Measurements from ENCODE around the gene MANEAL.

The MANEAL gene

DNA sequence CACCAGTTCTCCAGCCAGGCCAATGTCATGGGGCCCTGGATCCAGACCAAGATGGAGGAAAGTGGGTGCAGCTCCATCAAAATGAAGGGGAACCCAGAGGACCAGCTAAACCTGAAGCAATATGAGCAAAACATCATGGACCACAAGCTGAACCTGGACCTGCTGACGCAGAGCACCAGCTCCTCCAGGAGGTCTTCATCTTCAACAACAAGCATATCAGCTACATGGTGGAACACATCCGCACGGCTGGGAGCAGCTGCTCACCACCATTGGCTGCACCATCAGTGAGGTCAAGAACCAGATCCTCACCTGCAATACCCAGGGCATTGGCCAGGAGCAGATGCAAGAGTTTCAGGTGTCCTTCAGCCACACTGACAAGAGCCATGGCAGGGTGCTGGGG is 15.0 kb upstream of the MANEAL start:
- in situ Hi-C loops (cut with MboI; ENCODE audit: low sequenced_read_pairs) = no loop called here

DNA sequence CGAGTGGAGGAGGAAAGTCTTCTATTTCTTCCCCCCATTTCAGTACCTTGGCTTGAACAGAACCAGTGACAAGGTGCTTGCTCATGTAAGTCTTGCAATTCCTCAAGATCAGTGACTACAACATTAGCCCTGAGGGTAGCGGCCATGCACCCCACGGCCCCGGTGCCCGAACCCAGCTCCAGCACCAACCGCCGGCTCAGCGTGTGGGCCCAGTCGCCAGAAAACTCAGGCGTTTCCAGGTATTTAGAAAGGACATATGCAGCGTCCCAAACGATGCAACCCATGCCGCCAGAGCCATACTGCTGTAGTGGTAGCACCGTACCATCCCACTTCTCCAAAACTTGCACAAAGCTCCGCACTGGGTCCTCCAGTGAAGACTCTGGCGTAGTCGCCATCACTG is 11.2 kb upstream of the MANEAL start:
- in situ Hi-C loops (cut with MboI; ENCODE audit: low sequenced_read_pairs) = no loop called here

DNA sequence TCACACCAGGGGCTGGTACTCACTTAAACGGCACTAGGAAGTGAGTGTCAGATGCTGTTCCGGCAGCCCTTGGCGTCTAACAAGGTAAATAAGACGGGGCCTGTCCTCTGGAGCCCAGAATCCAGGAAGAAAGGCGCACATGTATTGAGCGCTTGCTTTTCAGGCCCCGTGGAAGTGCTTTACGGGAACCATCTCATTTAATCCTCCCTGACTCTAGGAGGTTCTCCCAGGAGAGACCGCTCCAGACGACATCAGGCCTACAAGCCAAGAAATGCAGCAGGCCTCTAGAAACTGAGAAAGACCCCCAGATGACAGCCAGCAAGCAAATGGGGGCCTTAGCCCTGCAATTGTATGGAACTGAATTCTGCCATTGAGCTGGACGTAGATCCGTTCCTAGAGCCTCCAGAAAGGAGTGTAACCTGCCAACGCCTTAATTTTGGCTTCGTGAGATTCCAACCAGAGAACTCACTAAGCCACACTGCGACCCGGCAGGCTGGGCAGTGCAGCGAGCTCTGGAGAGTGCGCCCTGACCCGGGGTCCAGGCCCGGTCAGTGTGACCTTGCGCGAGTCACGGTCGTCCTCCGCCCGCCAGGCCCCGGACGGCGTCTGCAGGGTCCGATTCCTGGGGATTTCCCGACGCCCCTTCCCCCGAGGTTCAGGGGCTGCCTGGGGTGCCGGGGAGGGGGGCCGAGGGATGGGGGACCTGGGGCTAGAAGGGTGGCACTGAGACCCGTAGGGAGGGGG is 532 bp upstream of the MANEAL start:
- in situ Hi-C loops (cut with MboI; ENCODE audit: low sequenced_read_pairs) = no loop called here

DNA sequence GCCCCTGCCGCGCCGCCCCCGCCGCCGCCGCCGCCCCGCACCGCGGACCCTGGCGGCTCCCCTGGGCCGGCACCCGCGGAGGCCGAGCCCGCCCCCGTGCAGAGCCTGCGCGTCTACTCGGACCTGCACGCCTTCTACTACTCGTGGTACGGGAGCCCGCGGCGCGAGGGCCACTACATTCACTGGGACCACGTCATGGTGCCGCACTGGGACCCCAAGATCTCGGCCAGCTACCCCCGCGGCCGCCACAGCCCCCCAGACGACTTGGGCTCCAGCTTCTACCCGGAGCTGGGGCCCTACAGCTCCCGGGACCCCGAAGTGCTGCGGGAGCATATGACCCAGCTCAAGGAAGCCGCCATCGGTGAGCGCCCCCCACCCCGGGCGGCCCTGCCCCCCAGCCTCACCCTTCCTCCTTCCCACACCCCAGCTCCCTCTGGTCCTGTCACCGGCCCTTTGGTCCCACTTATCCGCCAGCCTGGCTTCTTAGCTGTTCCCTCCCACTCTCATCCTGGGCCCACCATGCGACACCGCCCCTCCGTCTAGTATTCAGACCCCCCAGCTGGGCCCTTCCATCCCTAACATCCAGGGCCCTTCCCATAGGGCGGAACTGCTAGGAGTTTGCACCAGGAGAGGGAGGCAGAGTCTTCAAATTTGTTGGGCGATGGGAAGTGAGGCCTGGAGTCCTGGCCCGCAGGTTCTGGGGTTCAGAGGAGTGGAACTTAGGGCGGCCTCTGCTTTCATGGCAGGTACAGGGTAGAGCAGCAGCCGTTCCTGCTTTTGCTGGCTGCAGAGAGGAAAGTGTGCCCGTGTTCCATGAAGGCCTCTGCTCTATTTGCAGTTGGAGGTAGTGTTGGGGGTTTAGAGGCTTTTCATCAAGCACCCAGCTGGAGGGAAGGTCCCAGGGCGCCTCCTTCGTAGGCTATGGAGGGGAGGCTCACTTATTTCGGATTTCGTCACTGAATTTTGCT is 1.0 kb downstream of the MANEAL start:
- in situ Hi-C loops (cut with MboI; ENCODE audit: low sequenced_read_pairs) = no loop called here

DNA sequence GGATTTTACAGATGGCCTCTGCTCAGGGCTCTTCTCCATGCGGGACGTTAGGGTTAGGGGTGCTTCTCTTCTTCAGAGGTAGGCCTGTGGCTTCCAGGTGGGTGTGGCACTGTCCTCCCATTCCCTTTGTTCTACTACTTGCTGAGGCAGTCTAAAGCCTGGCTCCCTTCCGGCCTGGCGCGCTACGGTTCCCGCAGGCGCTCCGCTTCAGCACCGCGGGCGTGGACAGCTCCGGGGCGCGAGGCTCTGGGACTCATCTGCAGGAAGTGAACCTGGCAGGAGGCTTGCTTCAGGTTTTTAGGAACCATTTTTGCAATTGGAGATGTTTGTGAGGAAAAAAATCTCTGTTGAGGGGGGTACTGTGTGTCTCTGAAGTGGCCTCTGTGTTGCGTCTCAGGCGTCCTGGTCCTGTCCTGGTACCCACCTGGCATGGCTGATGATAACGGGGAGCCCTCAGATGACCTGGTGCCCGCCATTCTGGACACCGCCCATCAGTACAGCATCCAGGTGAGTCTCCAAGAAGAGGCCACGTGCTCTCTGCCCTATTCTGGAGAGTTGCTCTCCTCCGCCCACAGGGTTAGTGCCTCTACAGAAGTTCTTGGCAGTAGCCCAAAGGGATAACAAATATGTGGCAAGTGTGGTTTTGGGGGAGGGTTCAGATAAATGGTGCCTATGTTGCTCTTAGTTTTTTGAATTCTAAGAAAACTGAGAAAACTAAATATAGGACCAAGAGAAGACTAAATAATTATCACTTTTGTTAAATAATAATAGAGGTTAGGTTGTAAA is 1.9 kb downstream of the MANEAL start:
- in situ Hi-C loops (cut with MboI; ENCODE audit: low sequenced_read_pairs) = no loop called here

DNA sequence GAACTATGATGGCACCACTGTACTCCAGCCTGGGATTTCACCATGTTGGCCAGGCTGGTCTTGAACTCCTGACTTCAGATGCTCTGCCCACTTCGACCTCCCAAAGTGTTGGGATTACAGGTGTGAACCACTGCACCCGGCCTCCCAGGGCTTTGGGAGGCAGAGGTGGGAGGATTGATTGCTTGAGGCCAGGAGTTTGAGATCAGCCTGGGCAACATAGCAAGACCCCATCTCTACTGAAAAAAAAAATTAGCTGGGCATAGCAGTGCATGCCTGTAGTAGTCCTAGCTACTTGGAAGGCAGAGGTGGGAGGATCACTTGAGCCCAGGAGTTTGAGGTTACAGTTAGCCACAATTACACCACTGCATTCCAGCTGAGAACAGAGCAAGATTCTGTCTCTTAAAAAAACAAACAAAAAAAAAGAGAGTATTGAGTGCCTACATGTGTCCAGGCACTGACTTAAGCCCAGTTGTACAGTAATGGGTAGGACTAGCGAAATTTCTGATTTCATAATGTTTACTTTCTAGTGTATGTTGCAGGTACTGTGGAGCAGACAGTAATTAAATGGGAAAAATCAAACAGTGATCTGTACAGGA is 4.2 kb downstream of the MANEAL start:
- in situ Hi-C loops (cut with MboI; ENCODE audit: low sequenced_read_pairs) = no loop called here

DNA sequence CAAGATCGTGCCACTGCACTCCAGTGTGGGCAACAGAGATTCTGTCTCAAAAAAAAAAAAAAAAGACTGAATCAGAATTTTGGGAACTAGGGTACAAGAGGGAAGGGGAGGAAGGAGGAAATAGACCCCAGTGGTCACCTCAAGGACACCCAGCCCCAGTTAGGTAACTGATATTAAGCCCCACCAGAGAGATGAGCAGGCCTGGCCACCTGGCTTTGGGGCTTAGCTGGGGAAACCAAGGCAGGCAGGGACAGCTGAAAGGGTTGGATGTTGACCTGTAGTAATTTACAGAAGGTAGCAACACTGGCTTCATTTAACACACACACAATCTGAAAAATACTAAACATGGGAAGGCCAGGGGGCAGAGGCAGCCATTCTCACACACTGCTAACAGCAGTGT is 8.8 kb downstream of the MANEAL start:
- in situ Hi-C loops (cut with MboI; ENCODE audit: low sequenced_read_pairs) = no loop called here

DNA sequence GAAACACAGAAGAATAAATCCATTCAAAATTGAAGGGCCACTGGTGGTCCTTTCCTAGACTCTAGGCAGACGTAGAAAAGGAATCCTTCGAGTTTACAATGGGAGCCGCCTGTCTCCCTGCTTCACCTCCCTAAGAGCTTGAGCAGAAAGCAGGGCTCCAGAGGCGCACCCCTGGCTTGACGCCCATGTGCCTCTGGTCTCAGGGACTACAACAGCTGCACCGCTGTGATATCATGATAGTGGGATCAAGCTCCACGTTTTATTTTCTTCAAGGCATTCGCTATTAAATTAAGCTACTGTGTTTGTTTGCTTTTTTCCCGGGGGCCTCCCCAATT is 13.5 kb downstream of the MANEAL start:
- in situ Hi-C loops (cut with MboI; ENCODE audit: low sequenced_read_pairs) = no loop called here

DNA sequence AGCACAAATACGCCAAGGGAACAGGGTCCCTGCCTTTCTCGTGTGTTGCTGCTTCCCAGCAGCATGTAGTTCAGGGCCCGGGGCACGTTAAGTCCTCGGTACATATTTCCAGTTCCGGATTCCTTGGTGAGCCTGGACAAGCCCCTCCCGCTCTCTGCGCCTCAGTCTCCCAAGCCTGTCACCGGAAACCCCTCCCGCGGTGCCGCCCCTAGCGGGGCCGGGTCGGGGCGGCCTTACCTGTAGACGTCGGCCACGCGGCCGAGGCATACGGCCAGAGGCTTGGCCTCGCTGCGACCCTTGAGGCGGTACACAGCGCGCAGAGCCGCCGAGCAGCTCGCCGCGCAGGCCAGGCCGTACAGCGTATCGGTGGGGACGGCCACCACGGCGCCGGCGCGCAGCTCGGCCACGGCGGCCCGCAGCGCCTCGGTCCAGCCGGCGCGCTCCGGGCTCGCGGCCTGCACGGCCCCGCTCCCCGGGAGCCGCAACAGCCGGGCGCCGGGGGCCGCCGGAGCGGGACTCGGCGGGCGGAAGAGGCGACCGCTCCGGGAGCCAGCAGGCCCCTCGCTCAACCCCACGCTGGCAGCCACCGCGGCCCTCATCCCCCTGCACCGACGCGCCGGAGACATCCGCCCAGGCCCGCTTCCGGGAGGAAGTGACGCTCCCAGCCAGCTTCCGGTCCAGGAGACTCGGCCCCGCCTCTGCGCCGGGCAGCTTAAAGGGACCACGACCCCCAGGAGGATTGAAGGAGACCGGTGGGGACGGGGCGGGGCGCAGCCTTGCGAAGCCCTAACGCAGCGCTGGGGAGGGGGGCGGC is 14.1 kb downstream of the MANEAL start, which contains the start of the genes C1orf122 and YRDC:
TSS of gene C1orf122 (plus strand) at position 236 of the 814 bp plus-strand sequence. CDS start 615 bp downstream, outside the sequence.
TSS of gene YRDC (minus strand) at position 654 of the 814 bp plus-strand sequence. CDS start at position 626, 28 bp downstream.
- in situ Hi-C loops (cut with MboI; ENCODE audit: low sequenced_read_pairs) = no loop called here

DNA sequence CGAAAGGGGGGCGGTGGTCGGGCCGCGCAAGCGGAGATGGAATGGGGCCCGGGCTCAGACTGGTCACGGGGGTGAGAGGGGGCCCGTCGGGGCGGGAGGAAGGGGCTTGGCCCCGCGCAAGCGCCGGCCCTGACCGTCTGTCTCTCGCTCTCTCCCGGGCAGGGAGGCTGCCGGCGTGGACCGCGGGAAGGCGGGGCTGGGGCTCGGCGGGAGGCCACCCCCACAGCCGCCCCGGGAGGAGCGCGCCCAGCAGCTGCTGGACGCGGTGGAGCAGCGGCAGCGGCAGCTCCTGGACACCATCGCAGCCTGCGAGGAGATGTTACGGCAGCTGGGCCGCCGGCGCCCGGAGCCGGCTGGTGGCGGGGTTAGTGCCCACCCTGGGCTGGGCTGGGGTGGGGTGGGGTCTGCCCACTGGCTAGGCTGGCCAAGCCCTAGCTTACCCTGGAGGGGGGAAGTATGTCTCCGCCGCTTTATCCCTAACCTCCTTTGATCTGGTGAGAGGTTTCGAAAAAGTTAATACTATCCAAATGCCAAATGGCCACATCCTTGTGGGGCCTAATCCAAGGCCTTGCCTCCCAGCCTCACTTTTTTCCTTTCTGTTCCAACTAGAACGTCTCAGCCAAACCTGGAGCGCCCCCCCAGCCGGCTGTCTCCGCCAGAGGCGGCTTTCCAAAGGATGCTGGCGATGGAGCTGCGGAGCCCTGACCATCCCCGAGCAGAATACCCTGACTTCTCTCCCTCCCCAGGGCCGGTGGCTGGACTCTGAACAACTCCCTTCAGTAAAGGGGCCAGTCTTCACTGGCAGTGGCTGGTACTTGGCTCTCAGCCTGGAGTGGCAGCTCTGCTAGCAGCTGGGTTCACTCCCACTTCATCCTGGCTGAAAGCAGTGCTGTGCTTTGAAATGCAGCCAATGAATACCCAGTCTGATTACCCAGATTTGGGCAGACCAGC is 15.0 kb downstream of the MANEAL start:
- in situ Hi-C loops (cut with MboI; ENCODE audit: low sequenced_read_pairs) = no loop called here

DNA sequence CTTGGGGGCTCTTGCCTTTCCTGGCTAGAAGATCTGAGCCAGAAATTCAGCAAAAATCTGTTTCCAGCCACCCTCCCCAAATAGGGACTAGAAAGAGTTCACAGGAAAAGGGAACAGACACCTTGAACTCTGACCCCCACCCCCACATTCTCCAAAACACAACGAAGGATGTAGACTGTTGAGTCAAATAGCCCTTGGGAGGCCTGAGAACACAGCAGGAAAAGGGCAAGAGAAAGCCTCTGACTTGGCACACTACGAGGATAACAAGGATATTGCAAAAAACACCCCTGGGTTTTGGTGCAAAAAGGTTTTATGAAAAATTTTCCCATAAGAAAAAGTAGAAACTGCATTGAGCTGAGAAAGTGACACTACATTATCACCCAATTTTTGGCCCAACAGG is 16.3 kb downstream of the MANEAL start:
- in situ Hi-C loops (cut with MboI; ENCODE audit: low sequenced_read_pairs) = no loop called here

DNA sequence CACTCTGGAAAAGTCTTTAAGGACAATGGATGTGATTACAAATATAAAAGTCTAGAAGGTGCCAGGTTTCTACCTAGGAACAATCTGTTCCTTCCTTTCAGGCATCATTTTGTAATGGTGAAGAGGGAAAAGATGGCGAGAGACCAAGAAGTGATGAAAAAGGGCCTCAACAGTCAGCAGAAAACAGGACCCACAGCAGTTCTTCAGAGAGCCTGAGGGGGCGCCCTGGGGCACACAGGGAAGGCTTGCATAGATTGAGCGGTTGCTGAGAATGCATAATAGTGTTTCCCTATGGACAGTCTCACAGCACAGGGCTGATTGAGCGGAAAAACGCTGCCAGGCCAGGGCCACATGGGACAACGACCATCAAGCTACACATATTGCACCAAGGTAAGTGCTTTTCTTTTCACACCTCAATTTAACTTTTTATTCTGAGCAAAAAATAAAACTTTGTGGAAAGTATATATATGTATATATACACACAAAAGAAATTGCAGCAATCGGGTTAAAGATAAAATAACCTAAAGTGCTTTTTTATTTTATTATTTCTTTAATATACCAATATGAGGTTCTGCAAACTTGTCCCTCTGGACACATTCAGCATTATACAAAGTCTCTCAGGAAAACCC is 17.5 kb downstream of the MANEAL start:
- in situ Hi-C loops (cut with MboI; ENCODE audit: low sequenced_read_pairs) = no loop called here

DNA sequence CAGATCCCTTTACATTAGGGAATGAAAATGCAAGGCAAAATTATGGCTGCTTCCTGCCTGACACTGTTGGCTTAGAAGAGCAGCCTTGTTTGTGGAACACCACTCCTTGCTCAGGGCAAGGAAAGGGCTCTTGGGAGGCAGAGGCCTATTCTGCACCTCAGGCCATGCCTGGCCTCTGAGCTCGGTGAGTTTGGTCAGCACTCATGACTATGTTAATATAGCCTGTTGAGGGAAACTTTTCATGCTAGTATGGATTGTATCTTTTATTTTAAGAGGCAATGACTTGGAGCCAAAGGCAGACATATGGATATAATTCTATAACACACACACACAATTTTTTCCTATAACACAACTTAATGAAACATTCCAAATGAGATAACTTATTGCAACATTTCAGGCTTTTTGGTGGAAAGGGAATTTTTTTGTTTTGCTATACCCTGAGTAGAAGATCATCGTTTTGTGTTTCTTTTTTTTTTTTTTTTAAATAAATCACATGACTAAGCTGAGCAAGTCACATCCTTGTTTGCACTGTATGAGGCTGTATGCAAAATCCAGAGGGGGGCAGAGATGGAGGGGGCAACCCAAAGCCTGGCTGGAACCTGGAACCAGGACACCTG is 20.0 kb downstream of the MANEAL start:
- in situ Hi-C loops (cut with MboI; ENCODE audit: low sequenced_read_pairs) = no loop called here

DNA sequence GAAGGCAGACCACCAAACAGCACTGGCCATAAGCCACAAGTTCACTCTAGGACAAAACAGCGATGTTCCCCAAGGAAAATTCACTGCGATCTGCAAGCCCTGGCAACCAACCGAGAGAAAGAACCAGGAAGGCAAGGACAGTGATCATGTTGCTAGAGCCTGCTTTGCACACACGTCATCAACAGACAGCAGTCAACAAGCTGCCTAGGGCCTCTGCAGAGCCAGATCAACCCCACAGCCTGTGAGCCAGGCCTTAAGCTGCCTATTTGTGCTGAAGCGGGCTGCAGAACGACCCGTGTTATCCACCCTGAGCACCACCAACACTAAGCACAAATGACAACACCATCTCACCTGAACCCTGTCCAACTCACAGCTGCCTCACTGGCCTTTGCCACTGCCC is 20.6 kb downstream of the MANEAL start:
- in situ Hi-C loops (cut with MboI; ENCODE audit: low sequenced_read_pairs) = no loop called here

DNA sequence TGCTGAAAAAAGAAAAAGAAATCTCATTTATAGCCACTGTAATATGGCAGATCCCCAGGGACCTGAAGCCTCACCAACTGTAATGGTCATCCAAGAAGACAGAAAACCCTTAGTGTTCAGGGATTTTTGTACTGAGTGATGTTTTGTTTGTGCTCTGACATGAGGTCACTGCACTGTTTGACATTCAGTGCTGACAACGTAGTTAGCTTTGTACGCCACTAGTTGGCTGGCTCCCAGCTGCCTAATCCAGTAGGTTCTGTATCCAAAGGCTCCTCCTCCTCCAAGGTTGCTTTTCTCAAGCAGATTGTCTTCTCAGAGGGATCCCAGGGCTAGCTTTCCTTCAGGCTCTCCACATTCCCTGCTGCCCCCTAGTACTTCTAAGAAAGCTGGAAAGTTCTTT is 23.8 kb downstream of the MANEAL start:
- in situ Hi-C loops (cut with MboI; ENCODE audit: low sequenced_read_pairs) = no loop called here

DNA sequence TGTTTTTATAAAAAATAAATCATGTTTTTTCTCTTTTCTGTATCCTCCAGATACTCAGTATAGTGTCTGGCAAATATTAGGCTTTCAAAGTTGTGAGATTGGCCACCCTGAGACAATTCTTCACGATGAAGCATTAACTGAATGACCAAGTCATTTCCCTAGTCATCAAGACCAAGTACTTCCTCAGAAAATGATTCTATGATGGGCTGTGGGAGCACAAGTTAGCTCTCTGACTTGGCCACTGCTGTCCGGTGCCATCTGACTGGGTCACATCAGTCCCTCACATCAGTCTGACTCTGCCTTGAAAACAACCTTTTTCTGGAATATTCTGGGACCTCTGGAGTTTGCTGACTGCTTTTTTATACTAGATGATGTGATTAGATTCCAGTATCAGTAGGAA is 27.8 kb downstream of the MANEAL start:
- in situ Hi-C loops (cut with MboI; ENCODE audit: low sequenced_read_pairs) = no loop called here

DNA sequence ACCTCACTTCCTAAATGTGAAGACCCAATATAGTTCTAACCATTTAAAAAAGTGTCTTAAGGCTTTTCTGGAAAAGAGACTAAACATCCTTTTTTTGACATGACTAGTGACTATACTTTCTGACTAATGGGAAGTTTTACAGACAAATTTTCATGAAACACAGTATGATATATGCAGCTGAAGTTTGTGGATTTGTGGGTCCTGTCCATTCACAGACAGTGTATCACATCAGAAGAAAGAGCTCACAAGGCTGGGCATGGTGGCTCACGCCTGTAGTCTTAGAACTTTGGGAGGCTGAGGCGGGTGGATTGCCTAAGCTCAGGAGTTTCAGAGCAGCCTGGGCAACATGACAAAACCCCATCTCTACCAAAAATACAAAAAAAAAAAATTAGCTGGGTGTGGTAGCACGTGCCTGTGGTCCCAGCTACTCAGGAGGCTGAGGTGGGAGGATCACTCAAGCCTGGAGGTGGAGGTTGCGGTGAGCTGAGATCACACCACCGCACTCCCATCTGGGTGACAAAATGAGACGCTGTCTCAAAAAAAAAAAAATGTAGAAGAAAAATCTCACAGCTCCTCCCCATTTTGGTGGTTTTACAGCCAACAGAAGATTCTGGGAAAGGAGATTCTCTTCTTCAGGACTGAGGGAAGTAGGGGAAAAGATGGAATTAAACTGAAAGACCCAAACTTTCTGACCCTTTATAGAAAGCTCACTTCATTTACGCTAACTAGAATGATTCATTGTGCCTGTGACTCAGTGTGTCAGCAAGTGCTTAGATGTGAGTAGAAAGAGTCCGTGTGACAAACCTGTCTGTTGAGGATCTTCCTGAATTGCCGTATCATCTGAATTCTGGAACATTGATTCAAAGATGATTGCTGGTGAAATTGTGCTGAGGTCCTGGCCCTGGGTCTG is 29.5 kb downstream of the MANEAL start:
- in situ Hi-C loops (cut with MboI; ENCODE audit: low sequenced_read_pairs) = no loop called here

Measured in HL-60/S4 (cell line).